Upper lobe of left lung (tissue), 6 donors: ENCODE results near the gene NKAIN2. TPM values are rescaled to one million over a fixed set of nuclear protein-coding genes. Genes with fewer than 3 reads are reported as not detected.

ENCODE experiments used
- ATAC-seq, 2 donors: fragments of 200-7000 bp; cut with Tn5 transposase; one replicate each; pipeline ENCODE4 v1.9.1; 2022; ENCODE audit warnings: mild to moderate bottlenecking in 2 of 2, moderate library complexity in 2 of 2; ENCODE audit not compliant: low FRiP score in 2 of 2
- DNase-seq, 2 donors: peaks; one replicate each; pipeline ENCODE4 v3.0.0-alpha.2; 2019 to 2020
- H3K27ac ChIP-seq, 4 donors: fragments of 200-600 bp; sonication (generic); one replicate each; pipeline ENCODE4 v1.5.1; 2016 to 2019
- H3K27me3 ChIP-seq, 4 donors: fragments of 200-600 bp; sonication (generic); one replicate each; pipeline ENCODE4 v1.5.1; 2017 to 2019
- H3K36me3 ChIP-seq, 4 donors: fragments of 200-600 bp; sonication (generic); one replicate each; pipeline ENCODE4 v1.5.1; 2016 to 2019
- H3K4me1 ChIP-seq, 4 donors: fragments of 200-600 bp; sonication (generic); one replicate each; pipeline ENCODE4 v1.5.1; 2018 to 2019
- H3K4me3 ChIP-seq, 4 donors: fragments of 200-600 bp; sonication (generic); one replicate each; pipeline ENCODE4 v1.5.1; 2017 to 2019; ENCODE audit warnings: mild to moderate bottlenecking in 2 of 4, moderate library complexity in 1 of 4
- H3K9me3 ChIP-seq, 4 donors: fragments of 200-600 bp; sonication (generic); one replicate each; pipeline ENCODE4 v1.5.1; 2018 to 2019
- CTCF ChIP-seq, 6 experiments: fragments of 450-650 bp in 4 of 6; fragments of 200-600 bp in 2 of 6; sonication (generic) in 2 of 6; IDR thresholded peaks; one replicate each; pipeline ENCODE4 v1.5.1; 2016 to 2019; ENCODE audit warnings: antibody characterized with exemption in 6 of 6
- EP300 ChIP-seq, 4 donors: sonication (generic); formaldehyde crosslinking; IDR thresholded peaks; one replicate each; pipeline ENCODE4 v1.5.1; 2017; ENCODE audit warnings: antibody characterized with exemption in 4 of 4, control low read depth in 2 of 4
- POLR2A ChIP-seq, 4 donors: fragments of 450-650 bp; IDR thresholded peaks; one replicate each; pipeline ENCODE4 v1.5.1; 2016 to 2017; ENCODE audit warnings: antibody characterized with exemption in 4 of 4, mild to moderate bottlenecking in 2 of 4
- POLR2AphosphoS5 ChIP-seq, 2 donors: sonication (generic); formaldehyde crosslinking; IDR thresholded peaks; one replicate each; pipeline ENCODE4 v1.5.1; 2017; ENCODE audit warnings: antibody characterized with exemption in 2 of 2
- whole genome bisulfite sequencing, 2 donors: methylation state at CpG; one replicate each; pipeline ENCODE4 v1.1.5; 2017 to 2018; 5-methylcytosine and 5-hydroxymethylcytosine counted together
- total RNA-seq, 6 donors: library from RNA; depleted of rRNA in 4 of 6; stranded (reverse); fragments of >200 nt in 4 of 6; gene quantifications; one replicate each; pipeline versions ENCODE4 v1.1.0 to v1.2.1, GENCODE V29; 2016 to 2021
- donor health status: DM: no; HTN: no; CAD: no; lungs with moderate emphysema.
- donor health status: DM: no; HTN: yes; CAD: no; lungs with severe emphysema.

Gene NKAIN2
- total RNA-seq, 6 donors from 2014 or later = 0.13 to 0.20 TPM; not detected in 4

GRCh38 chr6:124799638-124800037 is 996.0 kb downstream of the NKAIN2 start:
- DNase-seq (no peak), ATAC-seq (no peak)
- H3K4me3 ChIP-seq = no peak overlapping the region
- H3K27me3 ChIP-seq = no peaks in the 10 kb centered on the region
- H3K4me1 ChIP-seq = no peaks in the 10 kb centered on the region
- no peak for TF ChIP-seq POLR2A (IDR thresholded peaks at IDR 0.05)
- no peak for TF ChIP-seq POLR2AphosphoS5 (IDR thresholded peaks at IDR 0.05)
- TF ChIP-seq EP300 (IDR thresholded peaks at IDR 0.05) = no peak
- TF ChIP-seq CTCF (IDR thresholded peaks at IDR 0.05) = no peak
- H3K9me3 ChIP-seq = no peaks in the 10 kb centered on the region
- H3K27ac ChIP-seq = no peak overlapping the region
- no peaks in the 10 kb centered on the region for H3K36me3 ChIP-seq

- no peaks in the 10 kb centered on the region for H3K9me3 ChIP-seq
- H3K27me3 ChIP-seq = no peaks in the 10 kb centered on the region
- no peaks in the 10 kb centered on the region for H3K4me1 ChIP-seq
- WGBS, 2 donors = 90% methylated on average over 6 of the region's 6 CpGs
- DNase-seq = no peak
- no peak for ATAC-seq
- TF ChIP-seq CTCF (IDR thresholded peaks at IDR 0.05) (no peak), POLR2AphosphoS5 (IDR thresholded peaks at IDR 0.05) (no peak), POLR2A (IDR thresholded peaks at IDR 0.05) (no peak), EP300 (IDR thresholded peaks at IDR 0.05) (no peak)
- no peak overlapping the region for H3K4me3 ChIP-seq
- no peak overlapping the region for H3K27ac ChIP-seq
- no peaks in the 10 kb centered on the region for H3K36me3 ChIP-seq
These were observed 996.6 kb downstream of the NKAIN2 start for GRCh38 chr6:124800222-124800621.

- no peak for ATAC-seq
- 82 to 89% methylated on average over 2 of the region's 2 CpGs for WGBS, 2 donors
- DNase-seq = no peak
These were observed 1008.4 kb downstream of the NKAIN2 start for GRCh38 chr6:124812067-124812466.

GRCh38 chr6:124819346-124819745 is 1015.7 kb downstream of the NKAIN2 start:
- TF ChIP-seq EP300 (IDR thresholded peaks at IDR 0.05) (no peak), POLR2AphosphoS5 (IDR thresholded peaks at IDR 0.05) (no peak), CTCF (IDR thresholded peaks at IDR 0.05) (no peak), POLR2A (IDR thresholded peaks at IDR 0.05) (no peak)
- ATAC-seq = peak in 1 of 2 donors; percentile 42
- Histone ChIP-seq H3K4me3 (no peak overlapping the region), H3K36me3 (no peaks in the 10 kb centered on the region), H3K4me1 (no peaks in the 10 kb centered on the region), H3K27me3 (no peaks in the 10 kb centered on the region), H3K27ac (no peak overlapping the region), H3K9me3 (no peaks in the 10 kb centered on the region)
- DNase-seq = no peak
- WGBS, 2 donors = 38 to 41% methylated on average over 4 of the region's 4 CpGs

More at GRCh38 chr6:124812067-124812466, 1008.4 kb downstream of the NKAIN2 start:
- TF ChIP-seq CTCF (IDR thresholded peaks at IDR 0.05) = no peak
- TF ChIP-seq POLR2A (IDR thresholded peaks at IDR 0.05) = no peak
- TF ChIP-seq POLR2AphosphoS5 (IDR thresholded peaks at IDR 0.05) = no peak
- TF ChIP-seq EP300 (IDR thresholded peaks at IDR 0.05) = no peak
- Histone ChIP-seq H3K4me3 (no peak overlapping the region), H3K27me3 (no peaks in the 10 kb centered on the region), H3K4me1 (no peaks in the 10 kb centered on the region), H3K36me3 (no peaks in the 10 kb centered on the region), H3K9me3 (no peaks in the 10 kb centered on the region), H3K27ac (no peak overlapping the region)

- H3K4me3 ChIP-seq = no peak overlapping the region
- H3K27me3 ChIP-seq = no peaks in the 10 kb centered on the region
- H3K4me1 ChIP-seq = no peaks in the 10 kb centered on the region
- DNase-seq (no peak), ATAC-seq (no peak)
- no peaks in the 10 kb centered on the region for H3K36me3 ChIP-seq
- H3K27ac ChIP-seq = no peak overlapping the region
- no peaks in the 10 kb centered on the region for H3K9me3 ChIP-seq
- TF ChIP-seq POLR2AphosphoS5 (IDR thresholded peaks at IDR 0.05) (no peak), EP300 (IDR thresholded peaks at IDR 0.05) (no peak), POLR2A (IDR thresholded peaks at IDR 0.05) (no peak), CTCF (IDR thresholded peaks at IDR 0.05) (no peak)
These were observed 1018.5 kb downstream of the NKAIN2 start for GRCh38 chr6:124822204-124822613.
